CD4-positive, alpha-beta T cell (primary cell): ENCODE measurements around the gene COG5. TPM values are rescaled to one million over a fixed set of nuclear protein-coding genes. Genes with fewer than 3 reads are reported as not detected.

Experiments used
- ATAC-seq: fragments of 200-7000 bp; cut with Tn5 transposase; one replicate; pipeline ENCODE4 v1.10.0; 2022; ENCODE audit warnings: mild to moderate bottlenecking; ENCODE audit not compliant: poor library complexity
- CTCF ChIA-PET: fragments of 350-600 bp; sonication (Branson Sonifier 250); formaldehyde crosslinking; loops from one replicate; lab custom pipeline; 2021; ENCODE audit warnings: antibody characterized with exemption, inconsistent platforms; lab: Charles Lee
- POLR2A ChIA-PET: fragments of 350-600 bp; sonication (Branson Sonifier 250); formaldehyde crosslinking; loops from one replicate; lab custom pipeline; 2021; ENCODE audit warnings: antibody characterized with exemption, inconsistent platforms; lab: Charles Lee
- DNase-seq, 14 experiments: peaks; one replicate each; pipeline ENCODE4 v3.0.0-alpha.2; 2013 to 2020; ENCODE audit warnings: mixed read lengths in 2 of 14
- H3K27ac ChIP-seq, 2 donors: one replicate each; pipeline versions ENCODE4 v1.5.1 to v1.7.0; 2013; ENCODE audit warnings: low read length in 2 of 2, low read depth in 1 of 2, mild to moderate bottlenecking in 1 of 2
- H3K27me3 ChIP-seq, 2 experiments: 1 replicate in 1 of 2; 2 replicates in 1 of 2; pipeline versions ENCODE4 v1.6.1 to v1.7.0; 2013; ENCODE audit warnings: low read length in 2 of 2, control low read depth in 1 of 2, mild to moderate bottlenecking in 1 of 2, moderate library complexity in 1 of 2; ENCODE audit not compliant: insufficient read depth in 2 of 2, control insufficient read depth in 1 of 2
- H3K36me3 ChIP-seq: one replicate; pipeline ENCODE4 v1.6.1; 2013; ENCODE audit warnings: low read length, control low read depth; ENCODE audit not compliant: insufficient read depth
- H3K4me1 ChIP-seq: one replicate; pipeline ENCODE4 v1.6.1; 2013; ENCODE audit warnings: low read length, control low read depth; ENCODE audit not compliant: insufficient read depth
- H3K4me3 ChIP-seq: one replicate; pipeline ENCODE4 v1.5.1; 2013; ENCODE audit warnings: mild to moderate bottlenecking, low read length, moderate library complexity
- H3K9me3 ChIP-seq, 2 experiments: 1 replicate in 1 of 2; 2 replicates in 1 of 2; pipeline versions ENCODE4 v1.6.1 to v1.7.0; 2013; ENCODE audit warnings: low read length in 2 of 2, mild to moderate bottlenecking in 2 of 2, control low read depth in 1 of 2, moderate library complexity in 1 of 2; ENCODE audit not compliant: control insufficient read depth in 1 of 2, insufficient read depth in 1 of 2
- H3K27ac Mint-ChIP-seq: one replicate; pipeline ENCODE4 v1.8.0; 2020; ENCODE audit warnings: mixed read lengths
- H3K27me3 Mint-ChIP-seq: one replicate; pipeline ENCODE4 v1.8.0; 2021; ENCODE audit warnings: mixed read lengths
- H3K36me3 Mint-ChIP-seq: one replicate; pipeline ENCODE4 v1.8.0; 2021; ENCODE audit warnings: low read depth, mixed read lengths
- H3K4me1 Mint-ChIP-seq: one replicate; pipeline ENCODE4 v1.8.0; 2021; ENCODE audit warnings: low read depth, mixed read lengths
- H3K4me3 Mint-ChIP-seq: one replicate; pipeline ENCODE4 v1.8.0; 2020; ENCODE audit warnings: mild to moderate bottlenecking, mixed read lengths
- H3K9me3 Mint-ChIP-seq: one replicate; pipeline ENCODE4 v1.8.0; 2020; ENCODE audit warnings: mixed read lengths
- intact Hi-C, 2 experiments: fragments of 100-400 bp; cut with DNase I in 1 of 2; cut with micrococcal nuclease in 1 of 2; formaldehyde crosslinking; loops; one replicate each; pipeline versions ENCODE4 v1.15.1 to v1.9.0; 2023 to 2025; cut with DNase I, micrococcal nuclease
- total RNA-seq, 174 experiments: library from RNA in 2 of 174; stranded (reverse) in 2 of 174; gene quantifications; one replicate each; pipeline ENCODE4 v1.2.3 and lab custom pipeline; 2021 to 2026
- TF ChIP-seq, protein P1 (sequence below): fragments of 200-600 bp; IDR thresholded peaks from one replicate; pipeline ENCODE4 v1.8.0; 2022; ENCODE audit warnings: antibody characterized with exemption, mild to moderate bottlenecking

Gene COG5
- total RNA-seq, 2 experiments from 2014 or later, result 43.4 to 44.5 TPM

DNA sequence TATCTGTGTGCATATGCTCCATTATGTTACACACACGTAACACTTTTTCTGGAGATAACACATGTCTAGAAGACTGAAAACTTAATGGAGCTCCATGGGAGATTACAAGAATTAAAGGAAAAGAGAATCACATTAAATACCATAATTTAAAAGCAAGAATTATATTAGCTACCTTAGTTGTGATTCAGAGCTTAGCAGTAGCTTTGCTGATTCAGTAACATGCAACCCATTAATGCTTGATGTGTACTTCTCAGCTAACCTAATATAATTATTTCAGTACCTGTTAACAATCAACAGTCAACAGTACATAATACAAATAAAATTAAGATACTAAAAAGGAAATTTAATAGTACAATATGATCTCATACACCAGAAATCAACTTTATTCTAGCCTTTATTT is 167.6 kb downstream of the COG5 start:
- TF ChIP-seq, protein P1, sequence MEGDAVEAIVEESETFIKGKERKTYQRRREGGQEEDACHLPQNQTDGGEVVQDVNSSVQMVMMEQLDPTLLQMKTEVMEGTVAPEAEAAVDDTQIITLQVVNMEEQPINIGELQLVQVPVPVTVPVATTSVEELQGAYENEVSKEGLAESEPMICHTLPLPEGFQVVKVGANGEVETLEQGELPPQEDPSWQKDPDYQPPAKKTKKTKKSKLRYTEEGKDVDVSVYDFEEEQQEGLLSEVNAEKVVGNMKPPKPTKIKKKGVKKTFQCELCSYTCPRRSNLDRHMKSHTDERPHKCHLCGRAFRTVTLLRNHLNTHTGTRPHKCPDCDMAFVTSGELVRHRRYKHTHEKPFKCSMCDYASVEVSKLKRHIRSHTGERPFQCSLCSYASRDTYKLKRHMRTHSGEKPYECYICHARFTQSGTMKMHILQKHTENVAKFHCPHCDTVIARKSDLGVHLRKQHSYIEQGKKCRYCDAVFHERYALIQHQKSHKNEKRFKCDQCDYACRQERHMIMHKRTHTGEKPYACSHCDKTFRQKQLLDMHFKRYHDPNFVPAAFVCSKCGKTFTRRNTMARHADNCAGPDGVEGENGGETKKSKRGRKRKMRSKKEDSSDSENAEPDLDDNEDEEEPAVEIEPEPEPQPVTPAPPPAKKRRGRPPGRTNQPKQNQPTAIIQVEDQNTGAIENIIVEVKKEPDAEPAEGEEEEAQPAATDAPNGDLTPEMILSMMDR, result no peak

DNA sequence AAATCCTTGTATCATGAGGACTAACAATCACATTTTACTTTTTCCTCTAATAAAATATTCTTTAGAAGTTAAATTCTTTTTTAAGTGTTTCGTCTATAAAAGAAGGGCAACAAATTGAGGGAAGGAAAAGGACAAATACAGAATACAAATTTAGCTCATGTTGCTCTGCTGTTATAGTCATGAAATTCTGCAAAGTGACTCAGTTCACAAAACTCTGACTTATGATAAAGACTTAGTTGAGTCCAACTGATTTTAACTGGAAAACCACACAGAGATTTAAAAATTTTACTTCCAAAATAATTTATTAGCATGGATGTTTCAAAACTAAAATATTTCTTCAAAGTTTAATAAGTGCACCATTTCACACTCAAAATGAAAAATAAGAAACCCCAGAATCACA is 168.9 kb downstream of the COG5 start:
- CTCF ChIA-PET, result no interaction called here
- Histone ChIP-seq H3K27me3 (no peaks in the 10 kb centered on the region), H3K27ac (no peak overlapping the region), H3K36me3 (peaks cover 3% of the 10 kb centered on the region), H3K9me3 (no peaks in the 10 kb centered on the region), H3K4me3 (no peak overlapping the region), H3K4me1 (no peaks in the 10 kb centered on the region)
- DNase-seq, result no peak
- POLR2A ChIA-PET, result no interaction called here
- Mint-ChIP-seq H3K27ac (no peak overlapping the region), H3K4me1 (no peaks in the 10 kb centered on the region), H3K9me3 (no peaks in the 10 kb centered on the region), H3K27me3 (no peaks in the 10 kb centered on the region), H3K36me3 (peaks cover 25% of the 10 kb centered on the region), H3K4me3 (no peak overlapping the region)
- intact Hi-C loops, result no loop called here
- no peak for ATAC-seq
- TF ChIP-seq, protein P1, result no peak

More for the DNA sequence above, 167.6 kb downstream of the COG5 start:
- no peak overlapping the region for H3K27ac ChIP-seq
- ChIA-PET POLR2A (no interaction called here), CTCF (no interaction called here)
- H3K36me3 ChIP-seq, result peaks cover 3% of the 10 kb centered on the region
- Mint-ChIP-seq H3K27ac (no peak overlapping the region), H3K27me3 (no peaks in the 10 kb centered on the region), H3K4me3 (no peak overlapping the region), H3K9me3 (no peaks in the 10 kb centered on the region), H3K36me3 (peaks cover 31% of the 10 kb centered on the region), H3K4me1 (no peaks in the 10 kb centered on the region)
- H3K4me1 ChIP-seq, result no peaks in the 10 kb centered on the region
- intact Hi-C loops, result no loop called here
- no peaks in the 10 kb centered on the region for H3K27me3 ChIP-seq
- no peaks in the 10 kb centered on the region for H3K9me3 ChIP-seq
- no peak overlapping the region for H3K4me3 ChIP-seq
- ATAC-seq (no peak), DNase-seq (no peak)

DNA sequence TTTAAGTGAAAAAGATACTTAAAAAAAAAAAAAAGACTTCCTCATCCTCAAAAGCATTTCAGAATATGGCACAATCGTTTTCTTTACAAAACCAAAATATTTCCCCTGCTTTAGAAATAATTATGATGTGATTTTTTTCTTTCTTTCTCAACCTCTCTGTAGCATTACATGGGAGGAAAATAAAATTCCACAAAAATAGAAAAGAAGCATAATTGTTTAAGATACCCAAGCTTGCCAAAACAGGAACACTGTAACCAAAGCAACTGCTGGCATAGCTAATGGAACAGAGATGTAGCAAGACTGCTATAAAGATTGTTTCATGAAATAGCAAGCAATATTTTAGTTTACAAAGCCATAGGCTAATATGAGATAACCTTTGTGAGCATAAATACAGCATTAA is 169.4 kb downstream of the COG5 start:
- DNase-seq (no peak), ATAC-seq (no peak)
- intact Hi-C loops, result no loop called here
- H3K36me3 ChIP-seq, result no peaks in the 10 kb centered on the region
- H3K9me3 Mint-ChIP-seq, result no peaks in the 10 kb centered on the region
- ChIA-PET CTCF (no interaction called here), POLR2A (no interaction called here)
- H3K27me3 Mint-ChIP-seq, result no peaks in the 10 kb centered on the region
- no peaks in the 10 kb centered on the region for H3K4me1 ChIP-seq
- no peak overlapping the region for H3K27ac Mint-ChIP-seq
- no peaks in the 10 kb centered on the region for H3K9me3 ChIP-seq
- peaks cover 21% of the 10 kb centered on the region for H3K36me3 Mint-ChIP-seq
- no peaks in the 10 kb centered on the region for H3K4me1 Mint-ChIP-seq
- TF ChIP-seq, protein P1, result no peak
- no peak overlapping the region for H3K27ac ChIP-seq
- H3K4me3 Mint-ChIP-seq, result no peak overlapping the region
- no peaks in the 10 kb centered on the region for H3K27me3 ChIP-seq
- H3K4me3 ChIP-seq, result no peak overlapping the region
